ENCODE results near the gene EPB41L4A.

EPB41L4A gene

DNA sequence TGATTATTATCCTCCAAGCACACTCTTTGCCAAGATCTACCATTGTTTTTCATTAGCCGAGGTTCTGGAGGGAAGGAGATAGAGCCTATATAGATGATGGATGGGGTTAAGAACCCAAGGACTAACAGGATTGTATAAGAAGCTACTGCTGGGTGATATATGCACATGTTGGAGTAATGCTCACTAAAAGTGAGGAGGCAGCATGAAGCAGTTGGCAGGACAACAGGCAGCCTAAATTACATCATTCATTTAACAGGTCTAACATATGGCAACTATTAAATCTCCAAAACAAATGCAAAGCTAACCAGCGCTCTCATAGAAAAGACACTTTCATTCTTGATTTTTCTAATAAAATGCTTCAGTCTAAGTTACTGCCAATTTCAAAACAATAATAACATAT is 293.2 kb downstream of the EPB41L4A start:
- Histone ChIP-seq H3K9ac (ENCODE audit: low read depth, low read length) (no peak overlapping the region), H3K36me3 (ENCODE audit: control insufficient read depth, insufficient read depth, low read length) (no peaks in the 10 kb centered on the region), H3K4me3 (ENCODE audit: low read depth, low read length) (no peak overlapping the region), H3K9me3 (ENCODE audit: control insufficient read depth, insufficient read depth, low read length) (no peaks in the 10 kb centered on the region), H3K4me1 (ENCODE audit: control insufficient read depth, insufficient read depth, low read length) (no peaks in the 10 kb centered on the region; the same call in 1 of the 2 replicates), H3K27me3 (ENCODE audit: control insufficient read depth, insufficient read depth, low read length) (no peaks in the 10 kb centered on the region), H3K27ac (ENCODE audit: low read depth, low read length) (no peak overlapping the region)

DNA sequence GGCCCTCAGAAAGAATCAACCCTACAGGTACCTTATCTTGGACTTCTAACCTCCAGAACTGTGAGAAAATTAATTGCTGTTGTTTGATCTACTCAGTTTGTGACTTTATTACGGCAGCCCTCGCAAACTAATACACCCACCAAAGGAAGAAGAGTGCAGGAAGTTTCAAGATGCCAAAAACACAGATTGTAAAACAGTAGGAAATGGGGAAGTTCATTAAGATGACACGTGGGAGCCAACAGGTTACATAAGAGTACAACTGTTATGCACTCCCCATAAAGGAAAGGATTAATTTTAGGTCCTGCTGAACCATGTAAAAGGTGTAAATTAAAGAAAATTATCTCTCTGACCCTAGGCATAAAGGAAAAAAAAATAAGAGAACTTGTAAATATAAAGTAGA is 294.3 kb downstream of the EPB41L4A start:
- no peak overlapping the region for H3K9ac ChIP-seq (ENCODE audit: low read depth, low read length)

DNA sequence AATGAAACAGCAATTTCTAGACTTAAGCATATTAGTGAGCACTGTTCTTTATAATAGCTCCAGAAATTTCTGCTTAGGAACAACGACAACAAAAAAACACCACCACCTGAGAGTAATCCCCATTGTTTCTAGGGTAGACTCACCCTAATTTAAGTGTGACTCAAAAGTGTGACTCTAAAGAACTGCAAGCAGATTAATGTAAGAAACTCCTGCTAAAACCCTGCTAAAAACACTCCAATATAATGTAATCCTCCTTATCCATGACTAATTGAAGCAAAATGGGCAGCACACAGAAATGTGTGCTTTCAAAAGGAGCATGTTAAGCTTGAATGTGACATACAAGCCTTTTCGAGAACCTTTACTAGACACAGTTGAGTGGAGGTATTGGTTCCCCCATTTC is 296.0 kb downstream of the EPB41L4A start:
- Histone ChIP-seq H3K9me3 (ENCODE audit: control insufficient read depth, insufficient read depth, low read length) (no peaks in the 10 kb centered on the region), H3K27ac (ENCODE audit: low read depth, low read length) (no peak overlapping the region), H3K27me3 (ENCODE audit: control insufficient read depth, insufficient read depth, low read length) (no peaks in the 10 kb centered on the region), H3K4me1 (ENCODE audit: control insufficient read depth, insufficient read depth, low read length) (no peaks in the 10 kb centered on the region; the same call in 1 of the 2 replicates), H3K9ac (ENCODE audit: low read depth, low read length) (no peak overlapping the region), H3K4me3 (ENCODE audit: low read depth, low read length) (no peak overlapping the region), H3K36me3 (ENCODE audit: control insufficient read depth, insufficient read depth, low read length) (no peaks in the 10 kb centered on the region)

More for the DNA sequence above, 294.3 kb downstream of the EPB41L4A start:
- no peak overlapping the region for H3K27ac ChIP-seq (ENCODE audit: low read depth, low read length)
- no peaks in the 10 kb centered on the region for H3K9me3 ChIP-seq (ENCODE audit: control insufficient read depth, insufficient read depth, low read length)
- no peaks in the 10 kb centered on the region for H3K36me3 ChIP-seq (ENCODE audit: control insufficient read depth, insufficient read depth, low read length)
- no peaks in the 10 kb centered on the region; the same call in 1 of the 2 replicates for H3K4me1 ChIP-seq (ENCODE audit: control insufficient read depth, insufficient read depth, low read length)
- H3K4me3 ChIP-seq (ENCODE audit: low read depth, low read length): no peak overlapping the region
- no peaks in the 10 kb centered on the region for H3K27me3 ChIP-seq (ENCODE audit: control insufficient read depth, insufficient read depth, low read length)

- no peaks in the 10 kb centered on the region for H3K9me3 ChIP-seq (ENCODE audit: control insufficient read depth, insufficient read depth, low read length)
- no peak overlapping the region for H3K4me3 ChIP-seq (ENCODE audit: low read depth, low read length)
- H3K27ac ChIP-seq (ENCODE audit: low read depth, low read length): no peak overlapping the region
- no peaks in the 10 kb centered on the region for H3K27me3 ChIP-seq (ENCODE audit: control insufficient read depth, insufficient read depth, low read length)
- H3K9ac ChIP-seq (ENCODE audit: low read depth, low read length): no peak overlapping the region
- H3K4me1 ChIP-seq (ENCODE audit: control insufficient read depth, insufficient read depth, low read length): no peaks in the 10 kb centered on the region; the same call in 1 of the 2 replicates
- H3K36me3 ChIP-seq (ENCODE audit: control insufficient read depth, insufficient read depth, low read length): no peaks in the 10 kb centered on the region
Observed at GRCh38 chr5:112122353-112122752, 296.7 kb downstream of the EPB41L4A start.

DNA sequence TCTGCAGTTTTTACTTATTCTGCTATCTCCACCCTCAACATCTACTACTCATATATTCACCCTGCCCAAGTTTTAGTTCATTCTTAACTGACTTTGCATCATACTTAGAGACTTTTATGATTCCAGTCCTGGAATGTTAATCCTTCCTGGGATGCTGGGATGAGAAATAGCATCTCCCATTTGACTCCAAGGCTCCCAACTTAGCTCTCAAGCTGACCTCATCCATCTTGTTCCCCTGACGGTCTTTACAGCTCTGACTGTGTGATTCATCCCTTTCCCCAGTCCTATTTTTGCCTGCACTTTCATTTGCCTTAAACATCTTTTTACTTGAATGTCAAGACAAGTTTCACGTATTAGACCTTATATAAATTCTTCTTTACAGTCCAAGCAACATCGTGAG is 297.8 kb downstream of the EPB41L4A start:
- Histone ChIP-seq H3K36me3 (ENCODE audit: control insufficient read depth, insufficient read depth, low read length) (no peaks in the 10 kb centered on the region), H3K9me3 (ENCODE audit: control insufficient read depth, insufficient read depth, low read length) (no peaks in the 10 kb centered on the region), H3K4me1 (ENCODE audit: control insufficient read depth, insufficient read depth, low read length) (no peaks in the 10 kb centered on the region; the same call in 1 of the 2 replicates), H3K27me3 (ENCODE audit: control insufficient read depth, insufficient read depth, low read length) (no peaks in the 10 kb centered on the region), H3K27ac (ENCODE audit: low read depth, low read length) (no peak overlapping the region), H3K9ac (ENCODE audit: low read depth, low read length) (no peak overlapping the region), H3K4me3 (ENCODE audit: low read depth, low read length) (no peak overlapping the region)

DNA sequence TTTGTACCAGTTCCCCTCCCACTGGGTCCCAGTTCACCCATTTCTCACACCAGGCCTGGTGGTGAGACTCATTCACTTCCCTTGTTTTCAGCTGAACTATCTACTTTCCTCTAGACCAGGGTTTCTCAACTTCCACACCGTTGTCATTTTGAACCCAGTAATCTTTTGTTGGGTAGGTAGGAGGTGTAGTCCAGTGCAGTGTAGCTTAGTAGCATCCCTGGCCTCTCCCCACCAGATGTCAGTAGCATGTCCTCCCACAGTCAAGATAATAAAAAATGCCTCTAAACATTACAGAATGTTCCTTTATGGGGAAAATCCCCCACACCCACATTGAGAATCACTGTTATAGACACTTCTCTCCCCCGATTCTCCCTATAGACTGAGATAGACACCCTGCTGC is 299.1 kb downstream of the EPB41L4A start:
- Histone ChIP-seq H3K4me1 (ENCODE audit: control insufficient read depth, insufficient read depth, low read length) (no peaks in the 10 kb centered on the region; the same call in 1 of the 2 replicates), H3K27ac (ENCODE audit: low read depth, low read length) (no peak overlapping the region), H3K27me3 (ENCODE audit: control insufficient read depth, insufficient read depth, low read length) (no peaks in the 10 kb centered on the region), H3K9me3 (ENCODE audit: control insufficient read depth, insufficient read depth, low read length) (no peaks in the 10 kb centered on the region), H3K9ac (ENCODE audit: low read depth, low read length) (no peak overlapping the region), H3K4me3 (ENCODE audit: low read depth, low read length) (no peak overlapping the region), H3K36me3 (ENCODE audit: control insufficient read depth, insufficient read depth, low read length) (no peaks in the 10 kb centered on the region)

DNA sequence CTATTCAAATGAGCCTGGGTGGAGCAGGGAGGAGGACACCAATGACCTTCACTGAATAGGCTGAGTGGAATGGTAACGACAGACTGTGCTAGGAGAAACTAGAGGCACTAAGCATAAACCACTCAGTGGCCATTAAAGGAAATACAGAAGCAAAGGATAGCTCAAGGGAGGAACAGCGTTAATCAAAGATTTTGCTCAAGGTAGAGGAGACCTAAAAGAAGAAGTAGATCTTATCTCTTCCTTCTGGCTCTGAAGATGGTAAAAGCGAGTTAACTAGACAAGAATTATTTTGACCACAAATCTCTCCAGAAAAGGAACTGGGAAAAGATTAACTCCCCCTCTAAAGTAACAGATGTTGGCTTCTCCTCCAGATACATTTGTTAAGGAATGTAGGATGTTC is 299.6 kb downstream of the EPB41L4A start:
- Histone ChIP-seq H3K27ac (ENCODE audit: low read depth, low read length) (no peak overlapping the region), H3K9me3 (ENCODE audit: control insufficient read depth, insufficient read depth, low read length) (no peaks in the 10 kb centered on the region)

GRCh38 chr5:112117551-112117950 is 301.5 kb downstream of the EPB41L4A start:
- Histone ChIP-seq H3K4me1 (ENCODE audit: control insufficient read depth, insufficient read depth, low read length) (no peaks in the 10 kb centered on the region), H3K9ac (ENCODE audit: low read depth, low read length) (no peak overlapping the region), H3K36me3 (ENCODE audit: control insufficient read depth, insufficient read depth, low read length) (no peaks in the 10 kb centered on the region), H3K27ac (ENCODE audit: low read depth, low read length) (no peak overlapping the region), H3K4me3 (ENCODE audit: low read depth, low read length) (no peak overlapping the region), H3K9me3 (ENCODE audit: control insufficient read depth, insufficient read depth, low read length) (no peaks in the 10 kb centered on the region), H3K27me3 (ENCODE audit: control insufficient read depth, insufficient read depth, low read length) (no peaks in the 10 kb centered on the region)

More for the DNA sequence above, 299.6 kb downstream of the EPB41L4A start:
- Histone ChIP-seq H3K27me3 (ENCODE audit: control insufficient read depth, insufficient read depth, low read length) (no peaks in the 10 kb centered on the region), H3K36me3 (ENCODE audit: control insufficient read depth, insufficient read depth, low read length) (no peaks in the 10 kb centered on the region), H3K4me3 (ENCODE audit: low read depth, low read length) (no peak overlapping the region), H3K4me1 (ENCODE audit: control insufficient read depth, insufficient read depth, low read length) (no peaks in the 10 kb centered on the region; the same call in 1 of the 2 replicates), H3K9ac (ENCODE audit: low read depth, low read length) (no peak overlapping the region)

GRCh38 chr5:112116371-112116770 is 302.7 kb downstream of the EPB41L4A start:
- no peak overlapping the region for H3K27ac ChIP-seq (ENCODE audit: low read depth, low read length)
- H3K27me3 ChIP-seq (ENCODE audit: control insufficient read depth, insufficient read depth, low read length): no peaks in the 10 kb centered on the region
- H3K4me3 ChIP-seq (ENCODE audit: low read depth, low read length): no peak overlapping the region
- H3K9ac ChIP-seq (ENCODE audit: low read depth, low read length): no peak overlapping the region
- H3K4me1 ChIP-seq (ENCODE audit: control insufficient read depth, insufficient read depth, low read length): no peaks in the 10 kb centered on the region
- H3K9me3 ChIP-seq (ENCODE audit: control insufficient read depth, insufficient read depth, low read length): no peaks in the 10 kb centered on the region
- no peaks in the 10 kb centered on the region for H3K36me3 ChIP-seq (ENCODE audit: control insufficient read depth, insufficient read depth, low read length)

DNA sequence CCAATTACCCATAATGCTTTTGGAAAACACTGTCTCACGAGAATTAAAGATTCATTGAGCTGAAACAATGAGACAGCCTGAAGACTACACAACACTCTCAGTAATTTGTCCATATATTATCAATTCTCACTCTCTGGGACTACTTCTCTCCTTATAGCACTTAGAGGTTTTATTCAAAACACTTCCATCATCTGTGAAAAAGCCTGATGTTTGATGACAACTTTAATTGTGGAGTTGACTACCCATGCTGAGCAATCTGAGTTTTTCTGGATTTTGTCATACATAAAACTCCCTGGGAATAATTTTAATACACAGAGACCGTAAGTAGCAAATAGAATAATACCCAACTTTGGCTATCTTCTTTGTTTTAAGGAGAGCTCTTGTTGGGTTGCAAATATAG is 305.5 kb downstream of the EPB41L4A start:
- no peaks in the 10 kb centered on the region for H3K4me1 ChIP-seq (ENCODE audit: control insufficient read depth, insufficient read depth, low read length)
- H3K9me3 ChIP-seq (ENCODE audit: control insufficient read depth, insufficient read depth, low read length): no peaks in the 10 kb centered on the region
- no peak overlapping the region for H3K9ac ChIP-seq (ENCODE audit: low read depth, low read length)
- H3K27me3 ChIP-seq (ENCODE audit: control insufficient read depth, insufficient read depth, low read length): no peaks in the 10 kb centered on the region
- H3K4me3 ChIP-seq (ENCODE audit: low read depth, low read length): no peak overlapping the region
- no peak overlapping the region for H3K27ac ChIP-seq (ENCODE audit: low read depth, low read length)
- no peaks in the 10 kb centered on the region for H3K36me3 ChIP-seq (ENCODE audit: control insufficient read depth, insufficient read depth, low read length)

Data from HUES48 (cell line).